Activated naive CD4-positive, alpha-beta T cell treated with anti-CD3 and anti-CD28 coated beads, Interleukin-2, amount 50 U/mL, for 24 hours (primary cell): Measurements from ENCODE around the gene LAMB3.

ENCODE experiments used
- H3K27ac Mint-ChIP-seq: one replicate; pipeline ENCODE4 v1.8.0; 2021; ENCODE audit warnings: mild to moderate bottlenecking, mixed read lengths
- H3K27me3 Mint-ChIP-seq: one replicate; pipeline ENCODE4 v1.8.0; 2021; ENCODE audit warnings: mixed read lengths
- H3K36me3 Mint-ChIP-seq: one replicate; pipeline ENCODE4 v1.8.0; 2021; ENCODE audit warnings: mixed read lengths
- H3K4me1 Mint-ChIP-seq: one replicate; pipeline ENCODE4 v1.8.0; 2021; ENCODE audit warnings: mixed read lengths
- H3K4me3 Mint-ChIP-seq: one replicate; pipeline ENCODE4 v1.8.0; 2021; ENCODE audit warnings: mild to moderate bottlenecking, mixed read lengths
- H3K9me3 Mint-ChIP-seq: one replicate; pipeline ENCODE4 v1.8.0; 2021; ENCODE audit warnings: mixed read lengths

Gene LAMB3

GRCh38 chr1:209603877-209604276 lies 48.3 kb downstream of the LAMB3 start:
- Mint-ChIP-seq H3K36me3 (no peaks in the 10 kb centered on the region), H3K4me3 (no peak overlapping the region), H3K27me3 (peaks cover 2% of the 10 kb centered on the region), H3K9me3 (no peaks in the 10 kb centered on the region), H3K4me1 (no peaks in the 10 kb centered on the region), H3K27ac (no peak overlapping the region)

GRCh38 chr1:209601809-209602657 lies 50.2 kb downstream of the LAMB3 start:
- Mint-ChIP-seq H3K27ac (no peak overlapping the region), H3K4me1 (no peaks in the 10 kb centered on the region), H3K27me3 (peaks cover 2% of the 10 kb centered on the region), H3K4me3 (no peak overlapping the region), H3K9me3 (no peaks in the 10 kb centered on the region), H3K36me3 (no peaks in the 10 kb centered on the region)

GRCh38 chr1:209600541-209600940 lies 51.7 kb downstream of the LAMB3 start:
- Mint-ChIP-seq H3K9me3 (no peaks in the 10 kb centered on the region), H3K27ac (no peak overlapping the region), H3K27me3 (peaks cover 2% of the 10 kb centered on the region), H3K36me3 (no peaks in the 10 kb centered on the region), H3K4me3 (no peak overlapping the region), H3K4me1 (no peaks in the 10 kb centered on the region)

GRCh38 chr1:209598227-209598626 lies 54.0 kb downstream of the LAMB3 start:
- no peaks in the 10 kb centered on the region for H3K4me1 Mint-ChIP-seq
- no peaks in the 10 kb centered on the region for H3K36me3 Mint-ChIP-seq
- H3K9me3 Mint-ChIP-seq, result no peaks in the 10 kb centered on the region
- H3K27ac Mint-ChIP-seq, result no peak overlapping the region
- H3K27me3 Mint-ChIP-seq, result peaks cover 3% of the 10 kb centered on the region
- H3K4me3 Mint-ChIP-seq, result no peak overlapping the region

- Mint-ChIP-seq H3K9me3 (no peaks in the 10 kb centered on the region), H3K4me1 (no peaks in the 10 kb centered on the region), H3K4me3 (no peak overlapping the region), H3K27me3 (peaks cover 3% of the 10 kb centered on the region), H3K36me3 (no peaks in the 10 kb centered on the region), H3K27ac (no peak overlapping the region)
Observed at GRCh38 chr1:209597499-209597898, 54.7 kb downstream of the LAMB3 start.

GRCh38 chr1:209595599-209596285 lies 56.5 kb downstream of the LAMB3 start:
- H3K27ac Mint-ChIP-seq, result no peak overlapping the region
- no peaks in the 10 kb centered on the region for H3K36me3 Mint-ChIP-seq
- no peak overlapping the region for H3K4me3 Mint-ChIP-seq
- peaks cover 1% of the 10 kb centered on the region for H3K27me3 Mint-ChIP-seq
- H3K4me1 Mint-ChIP-seq, result no peaks in the 10 kb centered on the region
- H3K9me3 Mint-ChIP-seq, result no peaks in the 10 kb centered on the region

- no peak overlapping the region for H3K27ac Mint-ChIP-seq
- H3K4me3 Mint-ChIP-seq, result no peak overlapping the region
- H3K36me3 Mint-ChIP-seq, result no peaks in the 10 kb centered on the region
- H3K27me3 Mint-ChIP-seq, result peaks cover 3% of the 10 kb centered on the region
- no peaks in the 10 kb centered on the region for H3K9me3 Mint-ChIP-seq
- no peaks in the 10 kb centered on the region for H3K4me1 Mint-ChIP-seq
Observed at GRCh38 chr1:209595028-209595427, 57.2 kb downstream of the LAMB3 start.

- Mint-ChIP-seq H3K4me1 (no peaks in the 10 kb centered on the region), H3K27me3 (peaks cover 6% of the 10 kb centered on the region), H3K36me3 (no peaks in the 10 kb centered on the region), H3K4me3 (no peak overlapping the region), H3K9me3 (no peaks in the 10 kb centered on the region), H3K27ac (no peak overlapping the region)
Observed at GRCh38 chr1:209594440-209594839, 57.8 kb downstream of the LAMB3 start.

- Mint-ChIP-seq H3K36me3 (no peaks in the 10 kb centered on the region), H3K4me3 (no peak overlapping the region), H3K27ac (no peak overlapping the region), H3K9me3 (no peaks in the 10 kb centered on the region), H3K27me3 (peaks cover 6% of the 10 kb centered on the region), H3K4me1 (no peaks in the 10 kb centered on the region)
Observed at GRCh38 chr1:209593747-209594146, 58.5 kb downstream of the LAMB3 start.

GRCh38 chr1:209590405-209590804 lies 61.8 kb downstream of the LAMB3 start:
- H3K9me3 Mint-ChIP-seq, result no peaks in the 10 kb centered on the region
- no peak overlapping the region for H3K4me3 Mint-ChIP-seq
- no peaks in the 10 kb centered on the region for H3K4me1 Mint-ChIP-seq
- H3K36me3 Mint-ChIP-seq, result no peaks in the 10 kb centered on the region
- H3K27ac Mint-ChIP-seq, result no peak overlapping the region
- H3K27me3 Mint-ChIP-seq, result peaks cover 11% of the 10 kb centered on the region

GRCh38 chr1:209589863-209590262 lies 62.4 kb downstream of the LAMB3 start:
- Mint-ChIP-seq H3K4me1 (no peaks in the 10 kb centered on the region), H3K27me3 (peaks cover 11% of the 10 kb centered on the region), H3K27ac (no peak overlapping the region), H3K9me3 (no peaks in the 10 kb centered on the region), H3K4me3 (no peak overlapping the region), H3K36me3 (no peaks in the 10 kb centered on the region)

- no peak overlapping the region for H3K27ac Mint-ChIP-seq
- no peaks in the 10 kb centered on the region for H3K4me1 Mint-ChIP-seq
- no peaks in the 10 kb centered on the region for H3K36me3 Mint-ChIP-seq
- H3K27me3 Mint-ChIP-seq, result peaks cover 11% of the 10 kb centered on the region
- H3K4me3 Mint-ChIP-seq, result no peak overlapping the region
- H3K9me3 Mint-ChIP-seq, result no peaks in the 10 kb centered on the region
Observed at GRCh38 chr1:209589440-209589839, 62.8 kb downstream of the LAMB3 start.

GRCh38 chr1:209587789-209588188 lies 64.4 kb downstream of the LAMB3 start:
- no peak overlapping the region for H3K27ac Mint-ChIP-seq
- peaks cover 10% of the 10 kb centered on the region for H3K27me3 Mint-ChIP-seq
- no peaks in the 10 kb centered on the region for H3K36me3 Mint-ChIP-seq
- H3K9me3 Mint-ChIP-seq, result no peaks in the 10 kb centered on the region
- H3K4me1 Mint-ChIP-seq, result no peaks in the 10 kb centered on the region
- no peak overlapping the region for H3K4me3 Mint-ChIP-seq

- no peaks in the 10 kb centered on the region for H3K36me3 Mint-ChIP-seq
- H3K4me1 Mint-ChIP-seq, result no peaks in the 10 kb centered on the region
- H3K4me3 Mint-ChIP-seq, result no peak overlapping the region
- no peak overlapping the region for H3K27ac Mint-ChIP-seq
- no peaks in the 10 kb centered on the region for H3K9me3 Mint-ChIP-seq
- H3K27me3 Mint-ChIP-seq, result peaks cover 10% of the 10 kb centered on the region
Observed at GRCh38 chr1:209586221-209586740, 65.9 kb downstream of the LAMB3 start.

- Mint-ChIP-seq H3K36me3 (no peaks in the 10 kb centered on the region), H3K27ac (no peak overlapping the region), H3K4me1 (no peaks in the 10 kb centered on the region), H3K4me3 (no peak overlapping the region), H3K27me3 (peaks cover 10% of the 10 kb centered on the region), H3K9me3 (no peaks in the 10 kb centered on the region)
Observed at GRCh38 chr1:209585672-209586071, 66.6 kb downstream of the LAMB3 start.

GRCh38 chr1:209585197-209585596 lies 67.0 kb downstream of the LAMB3 start:
- no peak overlapping the region for H3K4me3 Mint-ChIP-seq
- peaks cover 8% of the 10 kb centered on the region for H3K27me3 Mint-ChIP-seq
- no peaks in the 10 kb centered on the region for H3K4me1 Mint-ChIP-seq
- no peaks in the 10 kb centered on the region for H3K9me3 Mint-ChIP-seq
- no peak overlapping the region for H3K27ac Mint-ChIP-seq
- H3K36me3 Mint-ChIP-seq, result no peaks in the 10 kb centered on the region
